HCT116 (cell line): ENCODE data around the gene HMBS. TPM values are rescaled to one million over a fixed set of nuclear protein-coding genes. Genes with fewer than 3 reads are reported as not detected.
"Not testable (repeated sequence)": the region's sequence is repeated elsewhere in the genome, so short reads cannot be mapped to it uniquely, and the experiment has no call there.

Source experiments
- ATAC-seq: fragments of 200-7000 bp; cut with Tn5 transposase; 2 replicates; pipeline ENCODE4 v1.9.1; 2020; ENCODE audit warnings: mild to moderate bottlenecking, moderate library complexity
- BruUV-seq: library from RNA; stranded (reverse); fragments of 400-500 nt; replicated peaks from 2 replicates; lab custom pipeline; 2021; lab: Mats Ljungman, UMichigan
- CTCF ChIA-PET: fragments of 300-600 bp; sonication (Branson Sonifier 250); formaldehyde crosslinking; loops from one replicate; lab custom pipeline; 2021; ENCODE audit warnings: antibody characterized with exemption; lab: Charles Lee
- POLR2A ChIA-PET: fragments of 300-600, 350-600 bp; sonication (Branson Sonifier 250); formaldehyde crosslinking; loops from one replicate; lab custom pipeline; 2021; ENCODE audit warnings: antibody characterized with exemption; lab: Charles Lee
- RAD21 ChIA-PET, 2 experiments: fragments of 300-600 bp; sonication (Branson Sonifier 250); formaldehyde crosslinking; loops; one replicate each; lab custom pipeline; 2023; ENCODE audit warnings: low total read pairs in 2 of 2; ENCODE audit not compliant: uncharacterized antibody in 2 of 2, unreplicated experiment in 2 of 2, low non-redundant PET in 1 of 2; lab: Charles Lee
- DNase-seq: peaks from one replicate; pipeline ENCODE4 v3.0.0-alpha.2; 2010; ENCODE audit warnings: low read depth, low spot score
- H2AFZ ChIP-seq: fragments of 200-600 bp; shearing (Covaris generic), sonication (generic); 2 replicates; pipeline ENCODE4 v1.6.1; 2017; ENCODE audit warnings: low read depth, mixed run types, mixed read lengths, antibody characterized with exemption, low read length; ENCODE audit not compliant: poor library complexity, severe bottlenecking
- H3K27ac ChIP-seq: 2 replicates; pipeline ENCODE4 v1.5.1; 2012; ENCODE audit warnings: low read depth, low read length
- H3K27me3 ChIP-seq: fragments of 200-600 bp; sonication (generic); 2 replicates; pipeline ENCODE4 v1.6.1; 2016; ENCODE audit warnings: mixed run types, low read length, mixed read lengths; ENCODE audit not compliant: insufficient read depth
- H3K36me3 ChIP-seq, 2 experiments: fragments of 200-500 bp in 1 of 2; fragments of 200-600 bp in 1 of 2; sonication (Bioruptor generic) in 1 of 2; sonication (generic) in 1 of 2; 2 replicates each; pipeline versions ENCODE4 v1.5.1 to v1.6.1; 2014 to 2016; ENCODE audit warnings: low read length in 2 of 2, inconsistent platforms in 1 of 2, mixed read lengths in 1 of 2, mixed run types in 1 of 2; ENCODE audit not compliant: insufficient read depth in 2 of 2, control insufficient read depth in 1 of 2
- H3K4me1 ChIP-seq, 2 experiments: fragments of 200-600 bp in 1 of 2; sonication (generic) in 1 of 2; 2 replicates each; pipeline versions ENCODE4 v1.5.1 to v1.6.1; 2012 to 2017; ENCODE audit warnings: low read length in 2 of 2, inconsistent platforms in 1 of 2, mild to moderate bottlenecking in 1 of 2, mixed read lengths in 1 of 2, mixed run types in 1 of 2, moderate library complexity in 1 of 2; ENCODE audit not compliant: insufficient read depth in 2 of 2, control insufficient read depth in 1 of 2
- H3K4me2 ChIP-seq: fragments of 200-600 bp; sonication (generic); 2 replicates; pipeline ENCODE4 v1.6.1; 2017; ENCODE audit warnings: mixed run types, low read length, mixed read lengths
- H3K4me3 ChIP-seq, 2 experiments: fragments of 200-600 bp in 1 of 2; sonication (generic) in 1 of 2; replicated peaks in 1 of 2; 2 replicates each; pipeline ENCODE4 v1.5.1; 2011 to 2016; ENCODE audit warnings: low read length in 2 of 2, control low read depth in 1 of 2, low read depth in 1 of 2, mild to moderate bottlenecking in 1 of 2, mixed read lengths in 1 of 2, mixed run types in 1 of 2
- H3K79me2 ChIP-seq: fragments of 200-600 bp; sonication (generic); 2 replicates; pipeline ENCODE4 v1.6.1; 2017; ENCODE audit warnings: mild to moderate bottlenecking, mixed run types, low read length, moderate library complexity, mixed read lengths; ENCODE audit not compliant: insufficient read depth
- H3K9ac ChIP-seq: fragments of 200-600 bp; sonication (generic); 2 replicates; pipeline ENCODE4 v1.6.1; 2016; ENCODE audit warnings: low read length, mixed read lengths
- H3K9me2 ChIP-seq: fragments of 200-600 bp; sonication (generic), shearing (Covaris generic); 2 replicates; pipeline ENCODE4 v1.6.1; 2017; ENCODE audit warnings: mixed run types, mild to moderate bottlenecking, moderate library complexity; ENCODE audit not compliant: insufficient read depth
- H3K9me3 ChIP-seq, 2 experiments: fragments of 200-500 bp in 1 of 2; fragments of 200-600 bp in 1 of 2; sonication (Bioruptor generic) in 1 of 2; sonication (generic) in 1 of 2; 2 replicates each; pipeline ENCODE4 v1.6.1; 2014 to 2017; ENCODE audit warnings: low read length in 2 of 2, mixed read lengths in 2 of 2, inconsistent platforms in 1 of 2, low read depth in 1 of 2, mild to moderate bottlenecking in 1 of 2, mixed run types in 1 of 2, moderate library complexity in 1 of 2; ENCODE audit not compliant: control insufficient read depth in 1 of 2, insufficient read depth in 1 of 2
- H4K20me1 ChIP-seq: fragments of 200-600 bp; sonication (generic), shearing (Covaris generic); 2 replicates; pipeline ENCODE4 v1.6.1; 2017; ENCODE audit warnings: mixed run types, mild to moderate bottlenecking, moderate library complexity; ENCODE audit not compliant: insufficient read depth
- EZH2phosphoT487 ChIP-seq: fragments of 200-600 bp; IDR thresholded peaks from 2 replicates; pipeline ENCODE4 v1.6.1; 2018; ENCODE audit warnings: antibody characterized with exemption, borderline replicate concordance
- RAD21 ChIP-seq: IDR thresholded peaks from 2 replicates; pipeline ENCODE4 v1.6.1; 2012; ENCODE audit warnings: low read depth, mild to moderate bottlenecking
- ZFX ChIP-seq: fragments of 450-650 bp; IDR thresholded peaks from 2 replicates; pipeline ENCODE4 v1.6.1; 2017
- intact Hi-C: fragments of 100-400 bp; cut with micrococcal nuclease; formaldehyde crosslinking; loops from 2 replicates; pipeline ENCODE4 v1.10.0; 2022
- total RNA-seq: library from RNA; stranded (reverse); gene quantifications from one replicate; pipeline ENCODE4 v1.2.1, GENCODE V29; 2021; ENCODE audit not compliant: unreplicated experiment
- TF ChIP-seq, protein P1 (sequence below), 3 experiments: fragments of 200-600 bp in 1 of 3; sonication (generic) in 1 of 3; IDR thresholded peaks in 2 of 3; conservative IDR thresholded peaks in 1 of 3; 2 replicates each; pipeline ENCODE4 v1.5.1; 2012 to 2017; ENCODE audit warnings: low read depth in 2 of 3, low read length in 2 of 3, antibody characterized with exemption in 1 of 3, borderline replicate concordance in 1 of 3, control low read depth in 1 of 3, mild to moderate bottlenecking in 1 of 3, mixed read lengths in 1 of 3, mixed run types in 1 of 3, moderate library complexity in 1 of 3; ENCODE audit not compliant: insufficient read depth in 1 of 3
- TF ChIP-seq, protein P2 (sequence below): IDR thresholded peaks from 2 replicates; pipeline ENCODE4 v1.6.1; 2011; ENCODE audit warnings: mild to moderate bottlenecking, low read length, moderate library complexity; ENCODE audit not compliant: insufficient replicate concordance; ENCODE audit errors: extremely low read depth

HMBS gene
- total RNA-seq, 1 experiment from 2014 or later = 69.0 TPM

DNA sequence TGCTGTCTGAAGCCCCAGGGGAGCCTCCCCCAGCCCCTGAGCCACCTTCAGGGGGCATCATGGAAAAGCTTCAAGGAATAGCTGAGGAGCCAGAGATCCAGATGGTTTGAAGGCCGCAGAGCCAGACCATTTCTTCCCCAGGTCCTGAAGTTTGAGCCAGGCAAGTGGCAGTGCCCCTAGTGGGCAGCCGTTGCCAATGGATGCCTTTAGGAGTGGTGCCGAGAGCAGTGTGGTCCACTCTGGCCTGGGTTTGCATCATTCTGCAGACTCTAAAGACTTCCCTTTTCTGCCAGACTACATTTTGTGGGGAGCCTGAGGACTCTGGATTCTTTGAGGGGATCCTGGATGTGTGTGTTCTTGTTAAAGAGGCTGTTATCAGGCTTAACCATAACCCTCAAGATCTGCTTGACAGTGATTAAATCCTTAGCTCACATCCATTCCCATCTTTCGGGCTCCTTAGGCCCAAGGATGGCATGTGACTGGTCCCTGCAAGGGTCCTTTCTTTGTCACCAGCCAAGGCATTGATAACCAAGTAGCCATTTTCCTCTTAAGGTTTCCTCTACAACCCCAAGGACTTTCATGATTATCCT, 49.8 kb downstream of the HMBS start:
- intact Hi-C loops = no loop called here
- Histone ChIP-seq H3K27ac (peak overlapping the region; percentile 8; the same call in 1 of the 2 replicates), H3K9me3 (no peaks in the 10 kb centered on the region), H3K4me1 (no peaks in the 10 kb centered on the region), H3K9ac (no peak overlapping the region)
- POLR2A ChIA-PET = interaction anchor here (1.0 kb wide), 1 partner anchor 10 kb away, joined by 4 read pairs; no protein-coding TSS in a partner anchor
- TF ChIP-seq ZFX = no peak
- TF ChIP-seq, protein P1, sequence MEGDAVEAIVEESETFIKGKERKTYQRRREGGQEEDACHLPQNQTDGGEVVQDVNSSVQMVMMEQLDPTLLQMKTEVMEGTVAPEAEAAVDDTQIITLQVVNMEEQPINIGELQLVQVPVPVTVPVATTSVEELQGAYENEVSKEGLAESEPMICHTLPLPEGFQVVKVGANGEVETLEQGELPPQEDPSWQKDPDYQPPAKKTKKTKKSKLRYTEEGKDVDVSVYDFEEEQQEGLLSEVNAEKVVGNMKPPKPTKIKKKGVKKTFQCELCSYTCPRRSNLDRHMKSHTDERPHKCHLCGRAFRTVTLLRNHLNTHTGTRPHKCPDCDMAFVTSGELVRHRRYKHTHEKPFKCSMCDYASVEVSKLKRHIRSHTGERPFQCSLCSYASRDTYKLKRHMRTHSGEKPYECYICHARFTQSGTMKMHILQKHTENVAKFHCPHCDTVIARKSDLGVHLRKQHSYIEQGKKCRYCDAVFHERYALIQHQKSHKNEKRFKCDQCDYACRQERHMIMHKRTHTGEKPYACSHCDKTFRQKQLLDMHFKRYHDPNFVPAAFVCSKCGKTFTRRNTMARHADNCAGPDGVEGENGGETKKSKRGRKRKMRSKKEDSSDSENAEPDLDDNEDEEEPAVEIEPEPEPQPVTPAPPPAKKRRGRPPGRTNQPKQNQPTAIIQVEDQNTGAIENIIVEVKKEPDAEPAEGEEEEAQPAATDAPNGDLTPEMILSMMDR (IDR thresholded peaks at IDR 0.05 in 2 of 3, conservative IDR thresholded peaks at IDR 0.05 in 1 of 3; ENCODE audit: borderline replicate concordance in 1 of 3, insufficient read depth in 1 of 3, low read depth in 2 of 3, low read length in 2 of 3) = peak; percentile 7 to 86 (median 76); a peak in 4 of 6 replicates
- no peak for TF ChIP-seq EZH2phosphoT487
- TF ChIP-seq, protein P2, sequence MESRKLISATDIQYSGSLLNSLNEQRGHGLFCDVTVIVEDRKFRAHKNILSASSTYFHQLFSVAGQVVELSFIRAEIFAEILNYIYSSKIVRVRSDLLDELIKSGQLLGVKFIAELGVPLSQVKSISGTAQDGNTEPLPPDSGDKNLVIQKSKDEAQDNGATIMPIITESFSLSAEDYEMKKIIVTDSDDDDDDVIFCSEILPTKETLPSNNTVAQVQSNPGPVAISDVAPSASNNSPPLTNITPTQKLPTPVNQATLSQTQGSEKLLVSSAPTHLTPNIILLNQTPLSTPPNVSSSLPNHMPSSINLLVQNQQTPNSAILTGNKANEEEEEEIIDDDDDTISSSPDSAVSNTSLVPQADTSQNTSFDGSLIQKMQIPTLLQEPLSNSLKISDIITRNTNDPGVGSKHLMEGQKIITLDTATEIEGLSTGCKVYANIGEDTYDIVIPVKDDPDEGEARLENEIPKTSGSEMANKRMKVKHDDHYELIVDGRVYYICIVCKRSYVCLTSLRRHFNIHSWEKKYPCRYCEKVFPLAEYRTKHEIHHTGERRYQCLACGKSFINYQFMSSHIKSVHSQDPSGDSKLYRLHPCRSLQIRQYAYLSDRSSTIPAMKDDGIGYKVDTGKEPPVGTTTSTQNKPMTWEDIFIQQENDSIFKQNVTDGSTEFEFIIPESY = no peak
- peak; percentile 26 for TF ChIP-seq RAD21
- TF ChIP-seq, all 23 proteins: peak for 2
- Histone ChIP-seq H3K36me3 (peaks cover 18 to 23% of the 10 kb centered on the region in 2 experiments), H3K4me2 (no peak overlapping the region), H3K4me3 (no peak overlapping the region), H4K20me1 (no peaks in the 10 kb centered on the region), H3K27me3 (no peaks in the 10 kb centered on the region), H3K79me2 (no peaks in the 10 kb centered on the region), H3K9me2 (no peaks in the 10 kb centered on the region), H2AFZ (no peak overlapping the region)
- ATAC-seq = peak; percentile 89
- ChIA-PET RAD21 (no interaction called here), CTCF (interaction anchor here (0.6 to 2.1 kb wide), 6 partner anchors 8 to 71 kb away, joined by 3 to 15 read pairs (median 4); partner anchors contain the start of genes CBL and HINFP)
- no peak for DNase-seq
- BruUV-seq = TSS peak; percentile 19

GRCh38 chr11:119139276-119139675, 54.6 kb downstream of the HMBS start:
- H4K20me1 ChIP-seq, H3K9me3 ChIP-seq, POLR2A ChIA-PET, H3K36me3 ChIP-seq, H3K4me1 ChIP-seq, intact Hi-C loops, H3K79me2 ChIP-seq, H3K27me3 ChIP-seq, H3K9me2 ChIP-seq, H2AFZ ChIP-seq, H3K9ac ChIP-seq, H3K27ac ChIP-seq, ATAC-seq, H3K4me3 ChIP-seq, DNase-seq, H3K4me2 ChIP-seq, CTCF ChIA-PET, BruUV-seq: not testable (repeated sequence)
- RAD21 ChIA-PET = interaction anchor here in 1 of 2 experiments (0.6 kb wide), 1 partner anchor 103 kb away, joined by 3 read pairs; no protein-coding TSS in a partner anchor
